Measurements from ENCODE around the gene VPS41. TPM values are rescaled to one million over a fixed set of nuclear protein-coding genes. Genes with fewer than 3 reads are reported as not detected.
"Not testable (repeated sequence)": the region's sequence is repeated elsewhere in the genome, so short reads cannot be mapped to it uniquely, and the experiment has no call there.

The VPS41 gene
- total RNA-seq, 1 donor from 2014 or later = 108 TPM

GRCh38 chr7:38950309-38950708 is 41.3 kb upstream of the VPS41 start:
- no peak for DNase-seq
- H3K4me1 Mint-ChIP-seq (ENCODE audit: low read depth, unreplicated experiment) = no peaks in the 10 kb centered on the region
- H3K27ac Mint-ChIP-seq (ENCODE audit: unreplicated experiment) = no peak overlapping the region

GRCh38 chr7:38947541-38947940 is 38.5 kb upstream of the VPS41 start:
- not testable (repeated sequence) for H3K4me1 Mint-ChIP-seq (ENCODE audit: low read depth, unreplicated experiment); H3K27ac Mint-ChIP-seq (ENCODE audit: unreplicated experiment); DNase-seq

More at GRCh38 chr7:38950309-38950708, 41.3 kb upstream of the VPS41 start:
- TF ChIP-seq CTCF (IDR thresholded peaks at IDR 0.05; ENCODE audit: partially characterized antibody, unreplicated experiment) = no peak
- Mint-ChIP-seq H3K9me3 (ENCODE audit: unreplicated experiment) (peaks cover 2% of the 10 kb centered on the region), H3K27me3 (ENCODE audit: unreplicated experiment) (no peaks in the 10 kb centered on the region), H3K4me3 (ENCODE audit: unreplicated experiment) (no peak overlapping the region), H3K36me3 (ENCODE audit: unreplicated experiment) (peaks cover 7% of the 10 kb centered on the region)

GRCh38 chr7:38942431-38943051 is 33.5 kb upstream of the VPS41 start:
- Mint-ChIP-seq H3K4me1 (ENCODE audit: low read depth, unreplicated experiment) (peaks cover 1% of the 10 kb centered on the region), H3K27ac (ENCODE audit: unreplicated experiment) (no peak overlapping the region), H3K27me3 (ENCODE audit: unreplicated experiment) (no peaks in the 10 kb centered on the region), H3K36me3 (ENCODE audit: unreplicated experiment) (peaks cover 7% of the 10 kb centered on the region), H3K9me3 (ENCODE audit: unreplicated experiment) (peaks cover 2% of the 10 kb centered on the region), H3K4me3 (ENCODE audit: unreplicated experiment) (no peak overlapping the region)
- no peak for DNase-seq
- no peak for TF ChIP-seq CTCF (IDR thresholded peaks at IDR 0.05; ENCODE audit: partially characterized antibody, unreplicated experiment)

More at GRCh38 chr7:38947541-38947940, 38.5 kb upstream of the VPS41 start:
- not testable (repeated sequence) for H3K4me3 Mint-ChIP-seq (ENCODE audit: unreplicated experiment); H3K36me3 Mint-ChIP-seq (ENCODE audit: unreplicated experiment); H3K9me3 Mint-ChIP-seq (ENCODE audit: unreplicated experiment); H3K27me3 Mint-ChIP-seq (ENCODE audit: unreplicated experiment)

- Mint-ChIP-seq H3K9me3 (ENCODE audit: unreplicated experiment) (no peaks in the 10 kb centered on the region), H3K27ac (ENCODE audit: unreplicated experiment) (no peak overlapping the region), H3K27me3 (ENCODE audit: unreplicated experiment) (no peaks in the 10 kb centered on the region), H3K4me3 (ENCODE audit: unreplicated experiment) (no peak overlapping the region), H3K36me3 (ENCODE audit: unreplicated experiment) (no peaks in the 10 kb centered on the region), H3K4me1 (ENCODE audit: low read depth, unreplicated experiment) (peaks cover 4% of the 10 kb centered on the region)
- no peak for TF ChIP-seq CTCF (IDR thresholded peaks at IDR 0.05; ENCODE audit: partially characterized antibody, unreplicated experiment)
- no peak for DNase-seq
These were observed 31.8 kb upstream of the VPS41 start for GRCh38 chr7:38940774-38941173.

GRCh38 chr7:38938589-38938988 is 29.6 kb upstream of the VPS41 start:
- Mint-ChIP-seq H3K4me1 (ENCODE audit: low read depth, unreplicated experiment) (peaks cover 4% of the 10 kb centered on the region), H3K36me3 (ENCODE audit: unreplicated experiment) (no peaks in the 10 kb centered on the region), H3K27ac (ENCODE audit: unreplicated experiment) (no peak overlapping the region), H3K9me3 (ENCODE audit: unreplicated experiment) (no peaks in the 10 kb centered on the region), H3K27me3 (ENCODE audit: unreplicated experiment) (peaks cover 1% of the 10 kb centered on the region), H3K4me3 (ENCODE audit: unreplicated experiment) (no peak overlapping the region)
- DNase-seq = no peak
- TF ChIP-seq CTCF (IDR thresholded peaks at IDR 0.05; ENCODE audit: partially characterized antibody, unreplicated experiment) = no peak
